Neuronal stem cell (in vitro differentiated cells): Measurements from ENCODE around the gene DCXR.

Experiments used
- DNase-seq: peaks from one replicate; pipeline ENCODE4 v3.0.0-alpha.2; 2013; ENCODE audit warnings: low spot score
- H2AFZ ChIP-seq: one replicate; pipeline ENCODE4 v1.6.1; 2013; ENCODE audit warnings: mild to moderate bottlenecking, low read length, inconsistent platforms
- H2AK5ac ChIP-seq: 2 replicates; pipeline ENCODE4 v1.6.1; 2013; ENCODE audit warnings: low read depth, mild to moderate bottlenecking, inconsistent platforms, low read length, moderate library complexity, mixed read lengths
- H2BK120ac ChIP-seq: 2 replicates; pipeline ENCODE4 v1.6.1; 2013; ENCODE audit warnings: low read depth, mild to moderate bottlenecking, inconsistent platforms, low read length, moderate library complexity, mixed read lengths
- H2BK12ac ChIP-seq: one replicate; pipeline ENCODE4 v1.6.1; 2013; ENCODE audit warnings: low read length, inconsistent platforms
- H2BK15ac ChIP-seq: 2 replicates; pipeline ENCODE4 v1.6.1; 2013; ENCODE audit warnings: mild to moderate bottlenecking, low read length, inconsistent platforms, mixed read lengths
- H2BK5ac ChIP-seq: one replicate; pipeline ENCODE4 v1.6.1; 2013; ENCODE audit warnings: inconsistent platforms, mild to moderate bottlenecking, low read length, moderate library complexity
- H3K14ac ChIP-seq: one replicate; pipeline ENCODE4 v1.6.1; 2013; ENCODE audit warnings: low read length, inconsistent platforms
- H3K18ac ChIP-seq: 2 replicates; pipeline ENCODE4 v1.6.1; 2013; ENCODE audit warnings: low read length, inconsistent platforms
- H3K23ac ChIP-seq: 2 replicates; pipeline ENCODE4 v1.6.1; 2013; ENCODE audit warnings: low read depth, mild to moderate bottlenecking, mixed read lengths, low read length, inconsistent platforms; ENCODE audit not compliant: poor library complexity
- H3K27ac ChIP-seq: replicated peaks from 3 replicates; pipeline ENCODE4 v1.5.1; 2013; ENCODE audit warnings: low read length, inconsistent platforms
- H3K27me3 ChIP-seq, 3 experiments: 2 replicates each; pipeline ENCODE4 v1.6.1; 2013; ENCODE audit warnings: low read length in 3 of 3, mild to moderate bottlenecking in 2 of 3, inconsistent platforms in 1 of 3, low read depth in 1 of 3, mixed read lengths in 1 of 3, moderate library complexity in 1 of 3; ENCODE audit not compliant: control insufficient read depth in 3 of 3, insufficient read depth in 3 of 3
- H3K36me3 ChIP-seq, 2 donors: replicated peaks in 1 of 2; 2 replicates each; pipeline ENCODE4 v1.6.1; 2013; ENCODE audit warnings: low read length in 2 of 2; ENCODE audit not compliant: control insufficient read depth in 2 of 2, insufficient read depth in 2 of 2
- H3K4ac ChIP-seq: 2 replicates; pipeline ENCODE4 v1.6.1; 2013; ENCODE audit warnings: inconsistent platforms, mild to moderate bottlenecking, low read length, moderate library complexity
- H3K4me1 ChIP-seq, 2 donors: 1 replicate in 1 of 2; 2 replicates in 1 of 2; pipeline ENCODE4 v1.6.1; 2013; ENCODE audit warnings: low read length in 2 of 2, low read depth in 1 of 2; ENCODE audit not compliant: control insufficient read depth in 2 of 2, insufficient read depth in 1 of 2
- H3K4me2 ChIP-seq: one replicate; pipeline ENCODE4 v1.6.1; 2013; ENCODE audit warnings: mild to moderate bottlenecking, low read length, inconsistent platforms; ENCODE audit not compliant: insufficient read depth, poor library complexity, severe bottlenecking
- H3K4me3 ChIP-seq, 2 donors: 2 replicates each; pipeline ENCODE4 v1.5.1; 2013; ENCODE audit warnings: low read length in 2 of 2, mild to moderate bottlenecking in 2 of 2, inconsistent platforms in 1 of 2, moderate library complexity in 1 of 2
- H3K79me1 ChIP-seq: one replicate; pipeline ENCODE4 v1.6.1; 2013; ENCODE audit warnings: low read depth, mild to moderate bottlenecking, inconsistent platforms, low read length, moderate library complexity
- H3K9ac ChIP-seq: one replicate; pipeline ENCODE4 v1.6.1; 2013; ENCODE audit warnings: mild to moderate bottlenecking, low read depth, low read length, inconsistent platforms; ENCODE audit not compliant: poor library complexity
- H3K9me3 ChIP-seq, 2 donors: replicated peaks in 1 of 2; 2 replicates each; pipeline versions ENCODE3 to v1.6.1; 2013; ENCODE audit warnings: low read length in 2 of 2, mild to moderate bottlenecking in 2 of 2, inconsistent platforms in 1 of 2, low read depth in 1 of 2, mixed read lengths in 1 of 2, moderate library complexity in 1 of 2; ENCODE audit not compliant: control insufficient read depth in 2 of 2, insufficient read depth in 1 of 2
- H4K8ac ChIP-seq: one replicate; pipeline ENCODE4 v1.6.1; 2013; ENCODE audit warnings: low read depth, mild to moderate bottlenecking, inconsistent platforms, low read length, moderate library complexity
- H4K91ac ChIP-seq: one replicate; pipeline ENCODE4 v1.6.1; 2013; ENCODE audit warnings: low read length, low read depth, mild to moderate bottlenecking, inconsistent platforms; ENCODE audit not compliant: poor library complexity
- WGBS, 2 donors: extraction: QIAGEN DNeasy Blood & Tissue Kit; methylation state at CpG; one replicate each; pipeline ENCODE4 v1.1.7; 2013; ENCODE audit warnings: missing lambda C conversion rate in 2 of 2, mixed read lengths in 1 of 2; ENCODE audit not compliant: insufficient read length in 2 of 2, insufficient replicate concordance in 1 of 2; ENCODE audit errors: extremely low coverage in 2 of 2; 5-methylcytosine and 5-hydroxymethylcytosine counted together

The DCXR gene

GRCh38 chr17:82018152-82018988 lies 19.1 kb downstream of the DCXR start:
- DNase-seq, result no peak
- H3K79me1 ChIP-seq, result peaks cover 25% of the 10 kb centered on the region

GRCh38 chr17:82017612-82018151 lies 19.8 kb downstream of the DCXR start:
- no peak overlapping the region for H3K4ac ChIP-seq

More at GRCh38 chr17:82018152-82018988, 19.1 kb downstream of the DCXR start:
- WGBS, 2 donors, result no CpG with 5 or more reads among the region's 19 CpGs
- no peak overlapping the region for H3K14ac ChIP-seq
- no peaks in the 10 kb centered on the region for H3K27me3 ChIP-seq
- no peaks in the 10 kb centered on the region for H3K9me3 ChIP-seq
- no peak overlapping the region for H4K91ac ChIP-seq
- H3K9ac ChIP-seq, result peak overlapping the region; percentile 21
- H3K27ac ChIP-seq, result no peak overlapping the region
- H3K4me1 ChIP-seq, result peaks cover 4 to 10% of the 10 kb centered on the region in 2 donors
- no peak overlapping the region for H2AK5ac ChIP-seq
- peaks cover 6 to 27% of the 10 kb centered on the region in 2 donors for H3K36me3 ChIP-seq
- no peak overlapping the region for H3K4me2 ChIP-seq
- H3K4ac ChIP-seq, result no peak overlapping the region
- no peak overlapping the region for H2BK120ac ChIP-seq
- H2BK12ac ChIP-seq, result no peak overlapping the region
- no peak overlapping the region for H2AFZ ChIP-seq
- H2BK5ac ChIP-seq, result no peak overlapping the region
- no peak overlapping the region for H3K18ac ChIP-seq
- H4K8ac ChIP-seq, result peak overlapping the region; percentile 43
- no peak overlapping the region for H3K23ac ChIP-seq
- no peak overlapping the region for H2BK15ac ChIP-seq
- H3K4me3 ChIP-seq, result no peak overlapping the region

GRCh38 chr17:82016875-82017459 lies 20.5 kb downstream of the DCXR start:
- no peak for DNase-seq
- no peak overlapping the region for H3K18ac ChIP-seq
- H3K27ac ChIP-seq, result no peak overlapping the region
- no peaks in the 10 kb centered on the region for H3K9me3 ChIP-seq
- no peak overlapping the region for H2AFZ ChIP-seq
- no peak overlapping the region for H2BK120ac ChIP-seq
- H3K23ac ChIP-seq, result peak overlapping the region; percentile 31
- no peak overlapping the region for H2AK5ac ChIP-seq
- H4K91ac ChIP-seq, result no peak overlapping the region
- H2BK15ac ChIP-seq, result no peak overlapping the region
- H3K4me2 ChIP-seq, result no peak overlapping the region
- H3K9ac ChIP-seq, result peak overlapping the region; percentile 44
- peaks cover 19% of the 10 kb centered on the region for H3K79me1 ChIP-seq
- no peak overlapping the region for H3K4me3 ChIP-seq
- no peak overlapping the region for H4K8ac ChIP-seq
- no peak overlapping the region for H3K4ac ChIP-seq
- H3K4me1 ChIP-seq, result peaks cover 2 to 19% of the 10 kb centered on the region in 2 donors
- no peak overlapping the region for H2BK5ac ChIP-seq
- peaks cover 6 to 29% of the 10 kb centered on the region in 2 donors for H3K36me3 ChIP-seq
- H3K14ac ChIP-seq, result peak overlapping the region; percentile 21
- H3K27me3 ChIP-seq, result no peaks in the 10 kb centered on the region
- H2BK12ac ChIP-seq, result no peak overlapping the region
- WGBS, 2 donors, result no CpG with 5 or more reads among the region's 24 CpGs

More at GRCh38 chr17:82017612-82018151, 19.8 kb downstream of the DCXR start:
- Histone ChIP-seq H3K23ac (no peak overlapping the region), H3K27ac (no peak overlapping the region), H4K91ac (no peak overlapping the region), H3K79me1 (peaks cover 25% of the 10 kb centered on the region), H3K36me3 (peaks cover 6 to 27% of the 10 kb centered on the region in 2 donors), H2BK12ac (no peak overlapping the region), H2BK5ac (no peak overlapping the region), H3K9me3 (no peaks in the 10 kb centered on the region), H3K14ac (no peak overlapping the region), H3K4me2 (no peak overlapping the region), H2AK5ac (no peak overlapping the region), H3K9ac (no peak overlapping the region), H2BK120ac (no peak overlapping the region), H3K4me1 (peaks cover 4 to 16% of the 10 kb centered on the region in 2 donors), H2BK15ac (no peak overlapping the region), H2AFZ (no peak overlapping the region), H3K4me3 (no peak overlapping the region), H3K18ac (no peak overlapping the region), H3K27me3 (no peaks in the 10 kb centered on the region), H4K8ac (no peak overlapping the region)
- no CpG with 5 or more reads among the region's 13 CpGs for WGBS, 2 donors
- DNase-seq, result no peak
